HG03460 (cell line): ENCODE data around the gene BAD.

ENCODE experiments used
- ATAC-seq: cut with Tn5 transposase; IDR thresholded peaks from one replicate; pipeline ENCODE4 v1.9.1; 2021; ENCODE audit not compliant: unreplicated experiment

Gene BAD

DNA sequence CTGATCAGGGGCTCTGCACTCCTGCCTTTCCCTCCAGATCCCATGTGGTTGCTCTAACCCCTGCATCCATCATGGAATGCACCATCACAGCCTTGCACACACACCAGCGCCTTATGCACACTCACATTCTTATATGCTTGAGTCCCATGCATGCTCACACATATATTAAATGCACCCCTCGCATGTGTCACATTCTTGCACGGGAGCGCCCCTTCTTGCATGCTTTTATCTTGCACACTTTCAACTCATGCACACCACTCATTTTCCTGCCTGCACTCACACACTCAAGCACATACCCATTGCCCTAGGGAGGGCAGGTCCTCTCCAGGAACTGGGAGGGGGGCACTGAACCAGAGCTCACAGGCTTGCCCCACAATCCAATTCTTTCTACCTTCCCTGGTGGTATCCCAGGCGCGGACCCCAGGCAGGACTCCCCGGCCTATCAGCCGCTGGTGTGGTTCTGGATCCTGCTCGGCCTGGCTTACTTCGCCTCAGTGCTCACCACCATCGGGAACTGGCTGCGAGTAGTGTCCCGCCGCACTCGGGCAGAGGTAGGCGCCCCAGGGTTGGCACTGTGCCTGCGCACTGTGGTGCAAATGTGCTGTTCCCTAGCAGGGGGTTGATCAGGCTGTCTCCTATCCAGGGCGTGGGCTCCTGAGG is 13.4 kb upstream of the BAD start:
- no peak for ATAC-seq

DNA sequence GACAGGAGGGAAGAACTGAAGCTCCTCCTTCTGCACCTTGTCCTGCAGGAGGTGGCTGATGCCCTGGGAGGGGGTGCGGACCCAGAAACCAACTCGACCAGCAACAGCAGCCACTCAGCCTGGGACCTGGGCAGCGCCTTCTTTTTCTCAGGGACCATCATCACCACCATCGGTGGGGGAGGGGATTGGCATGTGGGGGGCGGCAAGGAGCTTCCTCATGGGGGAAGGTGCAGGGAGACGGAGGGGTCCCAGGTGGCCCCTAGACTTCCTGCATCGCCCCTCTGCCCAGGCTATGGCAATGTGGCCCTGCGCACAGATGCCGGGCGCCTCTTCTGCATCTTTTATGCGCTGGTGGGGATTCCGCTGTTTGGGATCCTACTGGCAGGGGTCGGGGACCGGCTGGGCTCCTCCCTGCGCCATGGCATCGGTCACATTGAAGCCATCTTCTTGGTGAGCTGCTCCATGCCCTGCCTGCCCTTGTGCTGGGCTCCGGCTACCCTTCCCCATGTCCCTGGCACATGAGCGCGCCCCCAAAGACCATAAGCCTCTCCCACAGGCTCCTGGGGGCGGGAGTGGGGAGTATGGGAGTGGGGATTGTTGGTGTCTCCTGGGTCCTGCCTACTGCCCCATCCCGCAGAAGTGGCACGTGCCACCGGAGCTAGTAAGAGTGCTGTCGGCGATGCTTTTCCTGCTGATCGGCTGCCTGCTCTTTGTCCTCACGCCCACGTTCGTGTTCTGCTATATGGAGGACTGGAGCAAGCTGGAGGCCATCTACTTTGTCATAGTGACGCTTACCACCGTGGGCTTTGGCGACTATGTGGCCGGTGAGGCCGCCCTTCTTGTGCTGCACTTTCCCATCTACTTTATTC is 12.6 kb upstream of the BAD start:
- no peak for ATAC-seq

DNA sequence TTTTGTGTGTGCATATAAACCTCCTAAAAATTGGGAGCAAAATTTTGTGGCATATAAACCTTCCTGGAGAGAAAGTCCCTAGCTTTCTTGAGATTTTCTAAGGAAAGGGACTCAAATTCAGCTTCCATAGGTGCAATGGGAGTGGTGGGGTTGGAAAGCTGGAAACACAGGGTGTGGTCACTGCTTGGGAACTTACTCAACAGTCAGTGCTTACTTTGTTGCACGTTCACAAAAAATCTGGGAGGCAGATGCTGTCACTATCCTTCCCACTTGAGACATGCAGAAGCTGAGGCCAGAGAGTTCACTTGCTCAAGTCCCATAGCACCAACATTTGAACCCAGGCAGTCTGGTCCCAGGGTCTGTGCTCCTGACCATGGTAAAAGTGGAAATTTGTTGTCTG is 11.8 kb upstream of the BAD start:
- no peak for ATAC-seq

DNA sequence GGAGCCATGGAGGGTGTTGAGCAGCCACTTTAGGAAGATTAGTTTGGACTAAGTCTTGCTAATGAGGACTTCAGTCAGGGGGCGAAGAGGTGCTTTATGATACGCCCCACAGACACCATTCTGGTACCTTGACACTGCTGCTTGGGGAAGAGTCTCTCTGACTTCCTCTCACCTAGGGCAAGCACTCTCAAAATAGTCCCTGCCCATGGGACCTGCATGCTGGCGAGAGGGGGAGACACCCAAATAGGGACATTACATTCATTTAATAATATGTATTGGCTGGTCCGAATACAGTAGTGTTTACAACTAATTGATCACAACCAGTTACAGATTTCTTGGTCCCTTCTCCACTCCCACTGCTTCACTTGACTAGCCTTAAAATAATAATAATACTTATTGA is 11.3 kb upstream of the BAD start:
- ATAC-seq = no peak

DNA sequence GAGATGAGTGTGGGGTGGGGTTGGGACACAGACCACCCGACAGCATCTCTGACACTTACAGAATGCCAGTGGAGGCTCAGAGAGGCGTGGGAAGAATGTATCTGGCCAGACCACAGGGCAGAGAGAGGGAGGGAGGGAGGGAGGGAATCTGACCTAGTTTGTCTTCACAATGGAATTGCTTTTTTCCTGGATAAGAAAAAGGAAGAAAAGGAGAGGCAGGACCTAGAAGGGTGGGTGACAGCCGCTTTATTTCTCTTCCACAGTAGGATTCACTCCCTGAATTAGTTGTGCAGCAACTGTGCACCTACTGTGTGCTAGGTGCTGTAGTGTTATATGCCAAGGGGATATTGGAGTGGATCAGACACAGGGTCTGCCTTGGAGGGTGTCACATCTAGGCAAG is 10.3 kb upstream of the BAD start:
- ATAC-seq = no peak

DNA sequence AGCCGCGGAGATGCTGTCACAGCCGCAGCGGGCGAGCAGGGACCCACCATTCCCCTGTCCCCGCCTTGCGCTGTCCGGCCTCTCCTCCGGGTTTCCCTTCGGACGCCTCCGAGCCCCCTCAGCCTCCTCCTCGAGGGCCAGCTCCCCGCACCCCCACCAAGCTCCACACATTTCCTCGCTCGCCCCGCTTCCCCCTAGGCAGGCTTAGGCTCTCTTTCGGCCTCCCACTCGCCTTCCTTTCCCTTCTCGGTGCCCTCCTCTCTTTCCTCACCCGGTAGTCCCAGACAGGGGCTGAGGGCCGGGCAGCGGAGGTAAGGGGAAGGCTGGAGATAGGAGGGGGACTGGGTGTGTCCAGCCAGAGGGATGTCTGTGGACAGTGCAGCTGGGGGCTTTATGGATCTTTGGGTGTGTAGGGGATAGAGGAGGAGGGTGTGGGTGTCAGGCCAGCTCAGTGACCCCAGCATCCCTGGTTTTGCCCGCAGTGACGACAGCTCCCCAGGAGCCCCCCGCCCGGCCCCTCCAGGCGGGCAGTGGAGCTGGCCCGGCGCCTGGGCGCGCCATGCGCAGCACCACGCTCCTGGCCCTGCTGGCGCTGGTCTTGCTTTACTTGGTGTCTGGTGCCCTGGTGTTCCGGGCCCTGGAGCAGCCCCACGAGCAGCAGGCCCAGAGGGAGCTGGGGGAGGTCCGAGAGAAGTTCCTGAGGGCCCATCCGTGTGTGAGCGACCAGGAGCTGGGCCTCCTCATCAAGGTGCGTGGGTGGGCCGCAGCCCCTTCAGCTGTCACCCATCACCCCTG is 8.2 kb upstream of the BAD start:
- ATAC-seq = no peak

DNA sequence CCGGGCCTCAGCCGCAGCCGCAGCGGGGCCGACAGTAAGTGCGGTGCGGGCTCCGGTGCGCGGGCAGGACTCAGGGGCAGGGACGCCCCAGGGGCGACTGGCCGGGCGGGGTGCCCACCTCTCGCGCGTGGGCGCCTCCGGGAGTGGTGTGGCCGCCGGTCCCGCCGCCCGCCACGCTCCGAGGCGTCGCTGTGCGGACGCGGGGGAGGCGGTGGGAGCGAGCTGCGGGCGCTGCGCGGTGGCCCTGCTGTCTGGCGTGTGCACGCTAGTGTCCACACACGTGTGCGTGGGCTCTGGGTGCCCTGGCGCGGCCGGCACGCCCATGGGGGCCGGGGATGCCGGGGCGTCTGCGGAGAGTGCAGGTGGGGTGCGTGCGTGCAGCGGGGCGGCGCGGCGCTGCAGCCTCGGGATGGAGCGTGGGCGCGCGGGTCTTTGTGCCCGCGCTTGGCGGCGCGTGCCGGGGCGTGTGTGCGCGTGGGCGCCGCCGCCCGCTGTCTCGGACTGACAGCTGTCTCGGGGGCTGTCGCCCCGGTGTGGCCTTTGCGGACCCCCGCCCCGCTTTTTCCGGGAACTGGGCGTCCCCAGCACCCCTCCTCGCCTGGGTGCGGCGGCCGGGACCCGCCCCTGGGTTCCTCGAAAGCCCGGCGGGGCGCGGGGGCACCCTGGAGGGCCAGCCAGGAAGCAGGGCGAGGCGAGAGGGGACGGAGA is 7.4 kb upstream of the BAD start:
- no peak for ATAC-seq

DNA sequence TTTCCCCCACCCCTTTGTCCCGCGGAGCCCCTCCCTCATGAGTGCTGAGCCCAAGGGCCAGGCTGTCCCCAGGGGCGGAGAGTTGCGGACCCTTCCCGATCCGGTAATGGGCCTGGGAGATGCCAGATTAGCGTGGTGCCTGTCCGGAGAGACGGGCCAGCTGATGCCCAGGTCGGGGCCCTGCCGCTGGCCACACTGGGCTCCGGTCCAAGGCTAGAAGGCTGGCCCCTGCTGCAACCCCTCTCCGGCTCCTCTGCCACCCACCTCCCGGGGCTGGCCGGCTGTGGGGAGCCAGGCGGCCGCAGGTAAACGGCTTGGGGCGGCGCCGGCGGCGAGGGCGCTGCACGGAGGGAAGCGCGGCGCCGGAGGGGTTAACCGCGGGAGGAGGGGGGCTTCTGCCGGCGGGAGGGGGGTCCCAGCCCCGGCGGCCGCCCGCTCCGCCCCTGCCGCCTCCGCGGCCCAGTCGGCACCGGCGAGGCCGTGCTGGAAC is 6.8 kb upstream of the BAD start, which contains the start of gene KCNK4:
Gene KCNK4, plus strand, starts transcription at position 41 of the 490 bp plus-strand sequence. CDS start 1,717 bp downstream, outside the sequence.
- no peak for ATAC-seq

DNA sequence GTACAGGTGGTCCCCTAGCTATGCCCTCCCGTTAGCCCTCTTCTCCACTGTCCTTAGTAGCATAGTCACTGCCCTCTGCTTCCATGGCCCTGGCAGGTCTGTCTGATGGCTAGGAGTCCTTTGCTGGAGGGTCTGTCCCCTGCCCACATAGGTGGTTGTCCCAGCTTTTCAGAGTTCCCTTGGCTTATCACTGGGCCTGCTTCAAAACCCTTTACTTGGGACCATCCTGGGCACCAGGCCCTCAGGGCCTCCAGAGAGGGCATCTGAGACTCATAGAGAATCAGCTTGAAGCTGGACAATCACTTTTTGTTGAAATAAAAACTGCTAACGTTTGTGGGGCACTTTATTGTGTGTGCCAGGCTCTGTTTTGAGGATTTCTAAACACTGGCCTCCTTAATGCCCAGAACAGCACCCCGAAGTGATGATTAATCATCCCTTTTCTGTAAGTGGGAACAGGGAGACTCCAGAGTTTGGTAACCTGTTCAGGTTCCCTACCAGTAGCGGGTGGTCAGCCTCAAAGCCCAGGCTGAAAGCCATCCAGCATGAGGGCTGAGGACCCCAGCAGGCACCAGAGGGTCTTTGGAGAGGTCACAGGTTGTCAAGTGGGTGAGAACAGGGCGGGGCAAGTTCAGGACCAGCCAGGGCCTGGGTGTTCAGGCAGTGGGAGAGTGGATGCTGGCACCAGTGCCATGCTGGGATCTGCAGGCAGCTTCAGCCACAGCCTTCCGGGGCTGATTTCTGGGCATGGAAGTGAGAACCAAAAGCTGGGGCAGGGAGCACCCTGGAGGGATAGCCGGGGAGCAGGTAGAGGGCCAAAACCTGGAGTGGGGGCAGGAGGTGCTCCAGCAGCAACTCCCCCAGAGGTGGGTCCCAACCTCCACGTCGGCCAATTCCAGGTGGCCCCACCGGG is 6.1 kb upstream of the BAD start:
- no peak for ATAC-seq

DNA sequence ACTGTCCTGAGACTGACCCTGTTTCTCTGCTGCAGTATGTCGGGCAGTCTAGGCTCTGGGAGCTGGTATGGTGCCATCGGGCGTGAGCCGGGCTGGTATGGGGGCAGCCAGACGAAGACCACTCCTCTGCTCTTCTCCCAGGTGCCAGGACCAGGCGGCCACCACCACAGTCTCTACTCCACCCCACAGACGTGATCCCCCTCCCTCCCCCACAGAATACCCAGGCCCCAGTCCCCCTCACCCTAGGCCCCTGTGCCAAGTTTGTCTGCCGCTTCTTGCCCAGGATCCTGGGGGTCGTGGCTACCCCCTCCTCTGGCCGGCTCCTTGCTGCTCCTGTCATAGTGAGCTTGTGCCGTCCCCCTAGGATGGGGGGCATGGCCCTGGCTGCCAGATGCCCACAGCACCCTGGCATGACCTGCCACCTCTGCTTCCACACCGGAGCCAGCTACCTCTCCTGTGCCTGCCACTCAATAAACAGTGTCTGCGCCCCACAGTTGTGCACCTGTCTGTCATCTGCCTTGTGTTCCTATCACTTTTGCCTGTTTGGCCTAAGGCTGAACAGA is 4.6 kb upstream of the BAD start:
- ATAC-seq = no peak

DNA sequence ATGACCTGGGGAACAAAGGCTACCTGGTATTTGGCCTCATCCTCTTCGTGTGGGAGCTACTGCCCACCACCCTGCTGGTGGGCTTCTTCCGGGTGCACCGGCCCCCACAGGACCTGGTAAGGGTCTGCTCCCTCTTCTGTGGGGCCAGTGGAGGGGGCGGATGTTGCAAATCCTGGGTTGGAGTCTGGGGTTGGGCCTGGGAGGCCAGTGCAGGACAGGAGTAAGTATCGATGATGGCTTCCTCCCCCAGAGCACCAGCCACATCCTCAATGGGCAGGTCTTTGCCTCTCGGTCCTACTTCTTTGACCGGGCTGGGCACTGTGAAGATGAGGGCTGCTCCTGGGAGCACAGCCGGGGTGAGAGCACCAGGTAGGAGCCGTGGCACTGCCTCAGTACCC is 3.9 kb upstream of the BAD start:
- no peak for ATAC-seq

DNA sequence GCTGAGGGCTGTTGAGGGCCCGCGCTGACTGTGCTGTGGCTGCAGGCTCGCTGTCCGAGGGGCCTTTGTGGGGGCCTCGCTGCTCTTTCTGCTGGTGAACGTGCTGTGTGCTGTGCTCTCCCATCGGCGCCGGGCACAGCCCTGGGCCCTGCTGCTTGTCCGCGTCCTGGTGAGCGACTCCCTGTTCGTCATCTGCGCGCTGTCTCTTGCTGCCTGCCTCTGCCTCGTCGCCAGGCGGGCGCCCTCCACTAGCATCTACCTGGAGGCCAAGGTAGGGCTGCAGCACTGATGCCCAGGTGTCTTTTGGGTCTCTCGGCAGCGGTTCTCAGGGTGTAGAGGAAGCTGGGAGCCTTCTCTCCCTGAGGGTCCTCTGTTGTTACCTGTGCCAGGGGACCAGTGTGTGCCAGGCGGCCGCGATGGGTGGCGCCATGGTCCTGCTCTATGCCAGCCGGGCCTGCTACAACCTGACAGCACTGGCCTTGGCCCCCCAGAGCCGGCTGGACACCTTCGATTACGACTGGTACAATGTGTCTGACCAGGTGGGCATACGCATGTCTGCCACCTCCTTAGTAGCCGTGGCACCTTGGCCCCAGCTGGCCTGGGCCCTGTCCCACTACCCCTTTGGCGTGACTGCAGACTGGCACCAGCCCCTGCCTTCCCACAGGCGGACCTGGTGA is 3.3 kb upstream of the BAD start:
- ATAC-seq = no peak

DNA sequence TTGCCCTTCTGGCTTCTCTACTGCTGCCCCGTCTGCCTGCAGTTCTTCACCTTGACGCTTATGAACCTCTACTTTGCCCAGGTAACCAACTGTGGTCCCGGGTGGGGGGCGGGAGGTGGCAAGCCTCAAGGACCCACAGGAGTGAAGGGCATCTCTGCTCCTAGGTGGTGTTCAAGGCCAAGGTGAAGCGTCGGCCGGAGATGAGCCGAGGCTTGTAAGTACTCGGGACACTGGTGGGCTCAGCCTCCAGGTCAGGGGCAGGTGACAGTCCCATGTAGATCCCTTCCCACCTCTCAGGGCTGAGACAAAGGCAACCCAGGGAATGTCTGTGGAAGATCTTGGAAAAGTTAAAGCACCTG is 2.3 kb upstream of the BAD start:
- no peak for ATAC-seq

DNA sequence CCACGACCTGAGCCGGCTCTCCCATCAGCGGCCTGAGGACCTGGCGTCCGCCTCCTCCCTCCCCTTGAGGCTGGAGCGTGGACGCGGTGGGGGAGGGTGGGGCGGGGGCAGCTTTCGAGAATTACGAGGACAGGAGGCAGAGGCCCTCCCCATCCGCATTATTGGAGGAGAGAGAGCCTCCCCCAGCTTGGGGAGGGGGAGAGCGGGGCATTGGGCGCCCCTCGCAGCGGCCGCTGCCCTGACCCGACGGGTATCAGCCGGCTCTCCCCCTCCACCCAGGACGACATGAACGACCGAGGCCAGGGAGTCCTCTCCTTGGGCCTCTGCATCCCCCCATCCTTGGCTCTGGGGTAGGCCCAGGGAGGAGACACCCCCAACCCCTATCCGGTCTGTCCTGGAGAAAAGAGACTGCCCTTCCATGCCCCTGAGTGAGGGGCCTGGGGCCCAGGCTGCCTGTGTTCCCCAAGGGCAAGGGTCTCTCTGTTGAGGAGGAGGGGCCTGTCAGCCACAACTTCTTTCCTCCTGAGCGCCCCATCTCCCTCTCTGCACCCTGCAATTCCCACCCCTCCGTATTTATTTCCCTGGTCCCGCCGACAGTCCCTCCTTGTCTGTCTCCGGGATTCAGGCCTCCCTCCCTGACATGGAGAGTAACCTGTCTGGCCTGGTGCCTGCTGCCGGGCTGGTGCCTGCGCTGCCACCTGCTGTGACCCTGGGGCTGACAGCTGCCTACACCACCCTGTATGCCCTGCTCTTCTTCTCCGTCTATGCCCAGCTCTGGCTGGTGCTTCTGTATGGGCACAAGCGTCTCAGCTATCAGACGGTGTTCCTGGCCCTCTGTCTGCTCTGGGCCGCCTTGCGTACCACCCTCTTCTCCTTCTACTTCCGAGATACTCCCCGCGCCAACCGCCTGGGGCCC is 1.7 kb upstream of the BAD start:
- ATAC-seq = no peak

DNA sequence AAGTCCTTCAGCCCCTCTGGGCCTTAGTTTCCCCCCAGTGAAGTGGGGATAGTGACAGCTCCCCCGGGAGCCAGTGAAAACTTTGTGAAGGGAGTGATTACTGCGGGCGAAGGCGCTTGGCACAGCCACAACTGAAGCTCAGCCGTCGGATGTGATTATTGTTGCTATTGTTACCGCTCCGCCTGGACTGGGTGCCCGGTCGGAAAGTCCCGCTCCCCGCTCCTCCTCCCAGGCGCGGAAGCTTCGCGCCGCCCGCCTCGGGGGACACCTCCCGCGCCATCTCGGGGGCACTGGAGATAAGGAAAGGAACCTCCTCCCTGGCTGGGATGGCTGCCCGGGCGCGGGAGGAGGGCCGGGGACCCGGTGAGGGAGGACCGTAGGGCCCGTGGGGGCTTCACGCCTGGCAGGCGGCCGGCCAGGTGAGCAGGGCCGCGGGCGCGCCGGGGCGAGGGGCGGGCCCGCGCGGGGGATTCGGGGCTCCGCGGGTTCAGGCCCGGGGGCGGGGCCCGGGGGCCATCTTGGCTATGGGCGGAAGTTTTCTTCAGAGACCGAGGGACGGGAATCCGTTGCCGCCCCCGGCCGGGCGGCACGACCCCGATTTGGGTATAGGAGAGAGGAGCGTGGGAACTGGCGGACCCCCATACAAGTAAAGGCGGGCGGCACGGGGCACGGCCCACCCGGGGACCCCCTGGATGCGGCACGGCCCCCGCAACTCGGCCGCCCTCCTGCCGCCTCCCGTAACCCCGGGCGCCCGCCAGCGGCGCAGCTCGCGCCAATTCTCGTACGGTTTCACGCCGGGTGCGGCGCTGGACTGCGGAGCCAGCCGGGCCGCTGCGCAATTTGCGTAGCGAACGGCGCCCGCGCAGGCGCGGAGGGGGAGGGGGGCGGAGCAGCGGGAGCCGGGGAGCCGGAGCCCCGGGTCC is 758 bp upstream of the BAD start, which contains the start of gene GPR137:
Gene GPR137, plus strand, starts transcription at position 887 of the 923 bp plus-strand sequence. CDS start 677 bp downstream, outside the sequence.
- ATAC-seq = peak; percentile 59

DNA sequence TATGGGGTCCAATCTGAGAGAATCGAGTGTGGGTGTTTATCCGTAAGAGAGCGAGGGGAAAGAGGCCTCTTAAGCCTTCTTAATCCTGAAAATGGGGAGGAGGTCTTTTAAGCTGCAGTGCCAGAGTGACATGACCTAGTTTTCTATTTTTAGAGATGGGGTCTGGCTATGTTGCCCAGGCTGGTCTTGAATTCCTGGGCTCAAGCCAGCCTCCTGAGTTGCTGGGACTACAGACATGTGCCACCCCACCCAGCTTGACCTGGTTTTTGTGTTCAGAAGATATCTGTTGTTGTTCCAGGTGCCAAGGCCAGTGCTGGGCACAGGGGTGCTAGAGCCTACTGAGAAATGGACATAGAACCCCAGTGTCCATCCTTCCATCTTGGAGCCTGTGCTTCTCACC is 1.4 kb downstream of the BAD start:
- no peak for ATAC-seq
